Esophagus squamous epithelium (tissue), 4 donors: Measurements from ENCODE around the gene NMNAT1.

Experiments used
- CTCF ChIP-seq, 6 experiments: fragments of 450-650 bp in 4 of 6; fragments of 200-600 bp in 2 of 6; sonication (generic) in 2 of 6; IDR thresholded peaks; one replicate each; pipeline ENCODE4 v1.5.1; 2016 to 2019; ENCODE audit warnings: antibody characterized with exemption in 6 of 6, mild to moderate bottlenecking in 4 of 6, moderate library complexity in 4 of 6
- POLR2A ChIP-seq, 4 donors: fragments of 450-650 bp; IDR thresholded peaks; one replicate each; pipeline ENCODE4 v1.6.1; 2017; ENCODE audit warnings: antibody characterized with exemption in 4 of 4, mild to moderate bottlenecking in 4 of 4, moderate library complexity in 3 of 4

GRCh38 chr1:9920606-9921005 is 22.7 kb upstream of the NMNAT1 start:
- TF ChIP-seq POLR2A (IDR thresholded peaks at IDR 0.05) (no peak), CTCF (IDR thresholded peaks at IDR 0.05) (no peak)
